GM12865 (cell line): ENCODE measurements around the gene PGM2.

ENCODE experiments used
- DNase-seq: peaks from one replicate; pipeline ENCODE4 v3.0.0; 2010; ENCODE audit warnings: low read depth
- H3K4me3 ChIP-seq: 2 replicates; pipeline ENCODE4 v1.5.1; 2011; ENCODE audit warnings: mild to moderate bottlenecking, low read depth, low read length, control low read depth
- TF ChIP-seq, protein P1 (sequence below): IDR thresholded peaks from 2 replicates; pipeline ENCODE4 v1.5.1; 2011; ENCODE audit warnings: low read length, control low read depth, low read depth, inconsistent platforms; ENCODE audit not compliant: insufficient read depth; ENCODE audit errors: missing control alignments

PGM2 gene

GRCh38 chr4:37802068-37802666, 24.3 kb upstream of the PGM2 start:
- H3K4me3 ChIP-seq = no peak overlapping the region
- TF ChIP-seq, protein P1, sequence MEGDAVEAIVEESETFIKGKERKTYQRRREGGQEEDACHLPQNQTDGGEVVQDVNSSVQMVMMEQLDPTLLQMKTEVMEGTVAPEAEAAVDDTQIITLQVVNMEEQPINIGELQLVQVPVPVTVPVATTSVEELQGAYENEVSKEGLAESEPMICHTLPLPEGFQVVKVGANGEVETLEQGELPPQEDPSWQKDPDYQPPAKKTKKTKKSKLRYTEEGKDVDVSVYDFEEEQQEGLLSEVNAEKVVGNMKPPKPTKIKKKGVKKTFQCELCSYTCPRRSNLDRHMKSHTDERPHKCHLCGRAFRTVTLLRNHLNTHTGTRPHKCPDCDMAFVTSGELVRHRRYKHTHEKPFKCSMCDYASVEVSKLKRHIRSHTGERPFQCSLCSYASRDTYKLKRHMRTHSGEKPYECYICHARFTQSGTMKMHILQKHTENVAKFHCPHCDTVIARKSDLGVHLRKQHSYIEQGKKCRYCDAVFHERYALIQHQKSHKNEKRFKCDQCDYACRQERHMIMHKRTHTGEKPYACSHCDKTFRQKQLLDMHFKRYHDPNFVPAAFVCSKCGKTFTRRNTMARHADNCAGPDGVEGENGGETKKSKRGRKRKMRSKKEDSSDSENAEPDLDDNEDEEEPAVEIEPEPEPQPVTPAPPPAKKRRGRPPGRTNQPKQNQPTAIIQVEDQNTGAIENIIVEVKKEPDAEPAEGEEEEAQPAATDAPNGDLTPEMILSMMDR = no peak
- no peak for DNase-seq

DNA sequence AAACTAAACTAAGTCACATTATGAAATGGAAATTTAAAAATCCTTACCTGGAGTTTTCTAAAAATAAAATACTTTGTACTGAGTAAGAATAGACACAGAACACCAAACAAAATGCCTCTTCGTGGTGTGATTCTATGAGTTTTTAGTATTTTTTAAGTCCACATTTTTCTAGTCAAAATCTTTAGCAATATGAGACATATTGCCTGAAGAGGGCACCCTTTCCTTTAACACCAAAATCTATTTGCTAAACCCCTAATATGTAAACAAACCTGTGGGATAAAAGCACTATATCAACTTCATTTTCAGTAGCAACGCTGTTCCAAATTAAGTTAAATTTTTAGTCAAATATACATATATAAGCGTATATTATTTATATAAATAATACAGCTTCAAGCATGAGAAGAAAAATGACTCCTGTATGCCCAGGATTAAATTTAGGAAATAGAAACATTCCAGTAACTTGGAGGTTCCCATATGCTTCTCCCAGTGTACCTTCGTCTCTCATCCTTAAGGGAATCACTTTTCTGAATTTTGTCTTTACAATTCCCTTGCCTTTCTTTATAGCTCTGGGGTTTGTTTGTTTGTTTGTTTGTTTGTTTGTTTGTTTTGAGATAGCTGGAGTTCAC, 23.0 kb upstream of the PGM2 start:
- TF ChIP-seq, protein P1 = peak; percentile 42
- no peak overlapping the region for H3K4me3 ChIP-seq
- peak; percentile 70 for DNase-seq

- TF ChIP-seq, protein P1 = no peak
- DNase-seq = no peak
- H3K4me3 ChIP-seq = no peak overlapping the region
Measured at GRCh38 chr4:37805091-37805490, 21.4 kb upstream of the PGM2 start.

DNA sequence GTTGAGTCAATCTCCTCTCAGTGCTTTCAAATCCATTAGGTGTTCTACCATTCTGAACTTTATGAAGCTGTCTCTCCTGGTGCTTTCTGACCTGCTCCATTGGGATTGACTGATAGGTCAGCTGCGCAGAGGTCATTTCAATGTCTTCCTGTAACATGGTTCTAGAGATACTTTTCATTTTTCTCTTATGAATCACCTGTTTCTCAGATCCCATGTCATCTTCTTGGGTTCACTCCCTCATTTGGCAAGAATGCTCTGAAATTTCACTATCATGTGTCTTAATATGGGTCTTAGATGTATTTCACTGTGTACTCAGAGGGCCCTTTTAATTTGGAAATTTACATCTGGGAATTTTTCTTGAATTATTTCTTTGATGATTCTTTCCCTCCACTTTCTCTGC, 13.8 kb upstream of the PGM2 start:
- TF ChIP-seq, protein P1 = no peak
- H3K4me3 ChIP-seq = no peak overlapping the region
- no peak for DNase-seq

DNA sequence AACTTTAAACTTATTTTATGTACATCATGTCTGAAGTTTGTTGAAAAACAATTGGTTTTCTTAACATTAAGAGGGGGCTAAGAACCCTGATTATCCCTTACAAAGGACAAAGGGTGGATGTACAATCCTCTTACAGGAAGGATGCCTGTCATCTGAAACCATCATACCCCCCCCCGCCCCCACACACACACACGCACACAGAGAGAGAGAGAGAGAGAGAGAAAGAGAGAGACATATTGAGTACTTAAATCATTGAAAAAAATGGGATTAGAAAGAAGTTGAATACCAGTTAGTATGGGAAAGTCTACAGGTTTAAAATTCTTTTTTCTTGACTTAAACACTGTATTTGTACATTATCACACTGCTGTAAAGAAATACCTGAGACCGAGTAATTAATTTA, 10.9 kb upstream of the PGM2 start:
- no peak for DNase-seq
- TF ChIP-seq, protein P1 = no peak
- no peak overlapping the region for H3K4me3 ChIP-seq

DNA sequence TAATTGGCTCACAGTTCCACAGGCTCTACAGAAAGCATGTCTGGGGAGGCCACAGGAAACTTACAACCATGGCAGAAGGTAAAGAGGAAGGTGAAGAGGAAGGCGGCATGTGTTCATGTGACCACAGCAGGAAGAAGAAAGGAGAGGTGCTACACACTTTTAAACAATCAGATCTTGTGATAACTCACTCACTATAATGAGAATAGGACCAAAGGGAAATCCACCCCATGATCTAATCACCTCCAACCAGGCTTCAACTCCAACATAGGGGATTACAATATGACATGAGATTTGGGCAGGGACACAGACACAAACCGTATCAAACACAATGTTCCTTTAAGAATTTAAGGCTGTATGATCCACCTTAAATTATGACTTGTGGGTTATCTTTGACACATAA, 10.5 kb upstream of the PGM2 start:
- no peak for DNase-seq
- TF ChIP-seq, protein P1 = no peak
- no peak overlapping the region for H3K4me3 ChIP-seq

GRCh38 chr4:37816719-37817118, 9.8 kb upstream of the PGM2 start:
- TF ChIP-seq, protein P1 = no peak
- no peak overlapping the region for H3K4me3 ChIP-seq
- no peak for DNase-seq
